SK-N-SH (cell line): ENCODE data around the gene SORBS2. TPM values are rescaled to one million over a fixed set of nuclear protein-coding genes. Genes with fewer than 3 reads are reported as not detected.

ENCODE experiments used
- CTCF ChIA-PET: fragments of 300-600, 350-600 bp; formaldehyde crosslinking; extraction: SDS; loops from one replicate; lab custom pipeline; 2021; lab: Yijun Ruan, JAX
- POLR2A ChIA-PET: fragments of 350-600 bp; sonication (Branson Sonifier 250); formaldehyde crosslinking; extraction: SDS; loops from one replicate; lab custom pipeline; 2020; ENCODE audit warnings: antibody characterized with exemption, inconsistent platforms; lab: Yijun Ruan, JAX
- DNase-seq: peaks from one replicate; pipeline ENCODE4 v3.0.0; 2012
- H2AFZ ChIP-seq: fragments of 200-600 bp; sonication (generic); 2 replicates; pipeline ENCODE4 v1.8.1; 2016; ENCODE audit warnings: antibody characterized with exemption, mild to moderate bottlenecking, low read depth
- H3F3A ChIP-seq: fragments of 200-600 bp; sonication (generic); replicated peaks from 2 replicates; pipeline ENCODE3; 2016; ENCODE audit warnings: antibody characterized with exemption, mild to moderate bottlenecking; ENCODE audit not compliant: insufficient read depth
- H3K27ac ChIP-seq, 2 experiments: fragments of 200-500 bp in 1 of 2; fragments of 200-600 bp in 1 of 2; sonication (Bioruptor generic) in 1 of 2; sonication (generic), shearing (Covaris generic) in 1 of 2; 2 replicates each; pipeline versions ENCODE4 v1.5.1 to v1.6.1; 2014 to 2016; ENCODE audit warnings: low read depth in 2 of 2, inconsistent platforms in 1 of 2, low read length in 1 of 2, mild to moderate bottlenecking in 1 of 2, mixed read lengths in 1 of 2
- H3K27me3 ChIP-seq: fragments of 200-600 bp; sonication (generic), shearing (Covaris generic); 2 replicates; pipeline ENCODE4 v1.6.1; 2016; ENCODE audit warnings: mixed run types; ENCODE audit not compliant: insufficient read depth
- H3K36me3 ChIP-seq, 2 experiments: fragments of 200-500 bp in 1 of 2; fragments of 200-600 bp in 1 of 2; sonication (Bioruptor generic) in 1 of 2; sonication (generic) in 1 of 2; replicated peaks in 1 of 2; 2 replicates each; pipeline versions ENCODE3 to v1.5.1; 2014 to 2016; ENCODE audit warnings: low read length in 1 of 2, mild to moderate bottlenecking in 1 of 2; ENCODE audit not compliant: insufficient read depth in 2 of 2, control insufficient read depth in 1 of 2
- H3K4me1 ChIP-seq, 2 experiments: fragments of 200-500 bp in 1 of 2; fragments of 200-600 bp in 1 of 2; sonication (Bioruptor generic) in 1 of 2; sonication (generic), shearing (Covaris generic) in 1 of 2; 2 replicates each; pipeline versions ENCODE4 v1.5.1 to v1.6.1; 2014 to 2016; ENCODE audit warnings: low read depth in 1 of 2, low read length in 1 of 2, mixed run types in 1 of 2; ENCODE audit not compliant: insufficient read depth in 2 of 2, control insufficient read depth in 1 of 2
- H3K4me2 ChIP-seq: fragments of 200-600 bp; sonication (generic), shearing (Covaris generic); 2 replicates; pipeline ENCODE4 v1.6.1; 2017; ENCODE audit warnings: mixed run types
- H3K4me3 ChIP-seq, 2 experiments: fragments of 200-500 bp in 1 of 2; fragments of 200-600 bp in 1 of 2; sonication (Bioruptor generic) in 1 of 2; sonication (generic), shearing (Covaris generic) in 1 of 2; 2 replicates each; pipeline versions ENCODE4 v1.5.1 to v1.8.1; 2014 to 2016; ENCODE audit warnings: low read depth in 2 of 2, inconsistent platforms in 1 of 2, low read length in 1 of 2, mild to moderate bottlenecking in 1 of 2, mixed read lengths in 1 of 2, moderate library complexity in 1 of 2
- H3K79me2 ChIP-seq: fragments of 200-600 bp; sonication (generic); 2 replicates; pipeline ENCODE4 v1.8.1; 2017; ENCODE audit warnings: mild to moderate bottlenecking; ENCODE audit not compliant: insufficient read depth
- H3K9ac ChIP-seq: fragments of 200-600 bp; sonication (generic); 2 replicates; pipeline ENCODE4 v1.6.1; 2017; ENCODE audit warnings: mixed run types
- H3K9me2 ChIP-seq: fragments of 200-600 bp; sonication (generic); 2 replicates; pipeline ENCODE4 v1.6.1; 2017; ENCODE audit warnings: mixed run types
- H3K9me3 ChIP-seq: fragments of 200-600 bp; sonication (generic); 2 replicates; pipeline ENCODE4 v1.6.1; 2017; ENCODE audit warnings: mixed run types, mild to moderate bottlenecking, moderate library complexity
- H4K20me1 ChIP-seq: fragments of 200-600 bp; sonication (generic); 2 replicates; pipeline ENCODE4 v1.6.1; 2017; ENCODE audit warnings: mild to moderate bottlenecking, mixed run types; ENCODE audit not compliant: insufficient read depth
- CTCF ChIP-seq: fragments of 200-600 bp; sonication (generic); IDR thresholded peaks from 2 replicates; pipeline ENCODE4 v1.6.1; 2017; ENCODE audit warnings: antibody characterized with exemption, mild to moderate bottlenecking, moderate library complexity
- ELF1 ChIP-seq: IDR thresholded peaks from 2 replicates; pipeline ENCODE4 v1.4.0; 2012
- EP300 ChIP-seq, 2 experiments: IDR thresholded peaks; 2 replicates each; pipeline versions ENCODE4 v1.4.0 to v1.6.1; 2012; ENCODE audit warnings: borderline replicate concordance in 1 of 2, low read depth in 1 of 2, low read length in 1 of 2
- EZH2phosphoT487 ChIP-seq: fragments of 200-600 bp; sonication (generic); IDR thresholded peaks from 2 replicates; pipeline ENCODE4 v1.6.1; 2017; ENCODE audit warnings: low read depth, mixed run types, mild to moderate bottlenecking, antibody characterized with exemption, moderate library complexity, borderline replicate concordance
- FOSL2 ChIP-seq: IDR thresholded peaks from 2 replicates; pipeline ENCODE4 v1.4.0; 2012; ENCODE audit warnings: low read depth, mild to moderate bottlenecking, moderate library complexity, borderline replicate concordance
- FOXM1 ChIP-seq: IDR thresholded peaks from 2 replicates; pipeline ENCODE4 v1.4.0; 2012; ENCODE audit warnings: low read depth, mild to moderate bottlenecking
- IRF3 ChIP-seq: fragments of 150-350 bp; IDR thresholded peaks from 2 replicates; pipeline ENCODE4 v1.6.1; 2016; ENCODE audit warnings: mild to moderate bottlenecking, low read depth, low read length
- JUND ChIP-seq: IDR thresholded peaks from 2 replicates; pipeline ENCODE4 v1.4.0; 2012
- NFIC ChIP-seq: IDR thresholded peaks from 2 replicates; pipeline ENCODE4 v1.4.0; 2012; ENCODE audit warnings: borderline replicate concordance
- NRF1 ChIP-seq: IDR thresholded peaks from 2 replicates; pipeline ENCODE4 v1.6.1; 2012; ENCODE audit warnings: low read depth, mild to moderate bottlenecking, low read length
- PBX3 ChIP-seq: IDR thresholded peaks from 2 replicates; pipeline ENCODE4; 2012
- POLR2AphosphoS5 ChIP-seq: IDR thresholded peaks from 2 replicates; pipeline ENCODE4 v1.6.1; 2012; ENCODE audit warnings: low read depth, low read length
- SIN3A ChIP-seq: IDR thresholded peaks from 2 replicates; pipeline ENCODE4 v1.6.1; 2012; ENCODE audit warnings: low read depth, mild to moderate bottlenecking, low read length, moderate library complexity, borderline replicate concordance
- SMC3 ChIP-seq: IDR thresholded peaks from 2 replicates; pipeline ENCODE4 v1.6.1; 2012; ENCODE audit warnings: low read depth, low read length, improper control_type of control experiment
- TAF1 ChIP-seq: IDR thresholded peaks from 2 replicates; pipeline ENCODE4 v1.6.1; 2012; ENCODE audit warnings: low read depth, mild to moderate bottlenecking, low read length, moderate library complexity, borderline replicate concordance
- TCF12 ChIP-seq: IDR thresholded peaks from 2 replicates; pipeline ENCODE4 v1.4.0; 2012
- USF1 ChIP-seq: IDR thresholded peaks from 2 replicates; pipeline ENCODE4 v1.4.0; 2012; ENCODE audit warnings: low read depth, borderline replicate concordance
- YY1 ChIP-seq: IDR thresholded peaks from 2 replicates; pipeline ENCODE4 v1.4.0; 2012; ENCODE audit warnings: low read depth, mild to moderate bottlenecking
- WGBS: methylation state at CpG from one replicate; pipeline ENCODE4 v1.1.6; 2017; ENCODE audit warnings: low lambda C conversion rate; 5-methylcytosine and 5-hydroxymethylcytosine counted together
- polyA plus RNA-seq, 3 experiments: library from polyadenylated mRNA; depleted of rRNA; stranded (reverse); fragments of >200 nt; gene quantifications; 2 replicates each; pipeline ENCODE4 v1.2.3, GENCODE V29; 2012

SORBS2 gene
- polyA plus RNA-seq, 1 of the 3 experiments (the other 2 are of a cell fraction) = 2.5 TPM

GRCh38 chr4:185570727-185571126 lies 241.3 kb downstream of the SORBS2 start (continued):
- TF ChIP-seq USF1 = no peak
- TF ChIP-seq SIN3A = no peak
- no peak for TF ChIP-seq NFIC
- peak in 1 of 2 experiments; percentile 47; a peak in 1 of 4 replicates for TF ChIP-seq EP300 (IDR thresholded peaks at IDR 0.05; ENCODE audit: borderline replicate concordance in 1 of 2, low read depth in 1 of 2, low read length in 1 of 2)
- TF ChIP-seq TAF1 = no peak
- no peak for TF ChIP-seq IRF3

- Histone ChIP-seq H3K9ac (no peak overlapping the region), H3K9me2 (no peaks in the 10 kb centered on the region), H3K4me3 (no peak overlapping the region), H3K36me3 (no peaks in the 10 kb centered on the region), H3K4me2 (no peak overlapping the region), H3K9me3 (no peaks in the 10 kb centered on the region; the same call in 1 of the 2 replicates), H3K4me1 (peaks cover 0 to 16% of the 10 kb centered on the region in 2 experiments; a peak in 3 of 4 replicates), H3K27me3 (no peaks in the 10 kb centered on the region), H3K79me2 (no peaks in the 10 kb centered on the region), H2AFZ (peak overlapping the region; percentile 45; the same call in 1 of the 2 replicates), H3F3A (no peaks in the 10 kb centered on the region), H3K27ac (no peak overlapping the region; a peak in 1 of 4 replicates), H4K20me1 (no peaks in the 10 kb centered on the region)
- ChIA-PET CTCF (interaction anchor here (1.8 kb wide), 1 partner anchor 30 kb away, joined by 9 read pairs; no protein-coding TSS in a partner anchor), POLR2A (no interaction called here)
- DNase-seq = no peak
- TF ChIP-seq NRF1 = no peak
- no peak for TF ChIP-seq JUND
- 78% methylated on average over 21 of the region's 21 CpGs for WGBS
These were observed 244.3 kb downstream of the SORBS2 start for GRCh38 chr4:185567381-185568376.

GRCh38 chr4:185566972-185567371 lies 245.0 kb downstream of the SORBS2 start:
- POLR2A ChIA-PET = no interaction called here
- H4K20me1 ChIP-seq = no peaks in the 10 kb centered on the region
- 92% methylated on average over 1 of the region's 1 CpG for WGBS
- no peak overlapping the region; a peak in 1 of 4 replicates for H3K27ac ChIP-seq
- H2AFZ ChIP-seq = peak overlapping the region; percentile 45; the same call in 1 of the 2 replicates
- no peaks in the 10 kb centered on the region for H3K27me3 ChIP-seq
- H3K36me3 ChIP-seq = no peaks in the 10 kb centered on the region
- no peaks in the 10 kb centered on the region for H3F3A ChIP-seq
- no peaks in the 10 kb centered on the region for H3K9me2 ChIP-seq
- H3K4me1 ChIP-seq = peaks cover 0 to 16% of the 10 kb centered on the region in 2 experiments; a peak in 3 of 4 replicates
- H3K9ac ChIP-seq = no peak overlapping the region
- no peaks in the 10 kb centered on the region; the same call in 1 of the 2 replicates for H3K9me3 ChIP-seq
- CTCF ChIA-PET = interaction anchor here (1.8 kb wide), 1 partner anchor 31 kb away, joined by 9 read pairs; no protein-coding TSS in a partner anchor
- no peaks in the 10 kb centered on the region for H3K79me2 ChIP-seq
- no peak overlapping the region for H3K4me3 ChIP-seq
- no peak overlapping the region for H3K4me2 ChIP-seq
- DNase-seq = no peak
- TF ChIP-seq POLR2AphosphoS5 = no peak
- no peak for TF ChIP-seq ELF1
- no peak for TF ChIP-seq CTCF
- no peak for TF ChIP-seq EZH2phosphoT487
- no peak for TF ChIP-seq IRF3
- TF ChIP-seq FOXM1 = no peak
- TF ChIP-seq YY1 = no peak
- TF ChIP-seq TCF12 = no peak
- no peak for TF ChIP-seq EP300 (IDR thresholded peaks at IDR 0.05; ENCODE audit: borderline replicate concordance in 1 of 2, low read depth in 1 of 2, low read length in 1 of 2)
- TF ChIP-seq PBX3 = no peak
- TF ChIP-seq NRF1 = no peak
- no peak for TF ChIP-seq SMC3
- TF ChIP-seq FOSL2 = no peak
